Measurements from ENCODE around the gene SCN10A. TPM values are rescaled to one million over a fixed set of nuclear protein-coding genes. Genes with fewer than 3 reads are reported as not detected.

SCN10A gene
- polyA plus RNA-seq, 1 of the 3 experiments (the other 2 are of a cell fraction) = not detected

DNA sequence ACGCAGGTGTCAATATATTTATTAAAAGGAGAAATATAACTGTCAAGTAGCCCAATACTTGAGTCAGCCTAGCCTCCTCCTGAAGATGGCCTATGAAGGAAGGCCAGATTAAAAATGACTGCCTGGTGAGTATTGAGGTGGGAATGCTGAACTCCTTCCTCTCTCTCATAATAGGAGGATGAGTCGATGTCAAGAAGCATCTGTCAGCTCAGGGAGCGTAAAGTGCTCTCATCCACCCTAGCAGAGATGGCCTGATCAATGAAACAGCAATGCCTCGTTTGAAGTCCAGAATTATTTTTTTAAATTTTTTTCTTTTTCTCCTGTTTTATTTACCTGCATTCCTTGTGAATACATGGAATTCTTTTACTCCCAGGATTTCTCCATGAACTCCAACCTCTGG lies 58.3 kb downstream of the SCN10A start (continued):
- TF ChIP-seq, protein P1, sequence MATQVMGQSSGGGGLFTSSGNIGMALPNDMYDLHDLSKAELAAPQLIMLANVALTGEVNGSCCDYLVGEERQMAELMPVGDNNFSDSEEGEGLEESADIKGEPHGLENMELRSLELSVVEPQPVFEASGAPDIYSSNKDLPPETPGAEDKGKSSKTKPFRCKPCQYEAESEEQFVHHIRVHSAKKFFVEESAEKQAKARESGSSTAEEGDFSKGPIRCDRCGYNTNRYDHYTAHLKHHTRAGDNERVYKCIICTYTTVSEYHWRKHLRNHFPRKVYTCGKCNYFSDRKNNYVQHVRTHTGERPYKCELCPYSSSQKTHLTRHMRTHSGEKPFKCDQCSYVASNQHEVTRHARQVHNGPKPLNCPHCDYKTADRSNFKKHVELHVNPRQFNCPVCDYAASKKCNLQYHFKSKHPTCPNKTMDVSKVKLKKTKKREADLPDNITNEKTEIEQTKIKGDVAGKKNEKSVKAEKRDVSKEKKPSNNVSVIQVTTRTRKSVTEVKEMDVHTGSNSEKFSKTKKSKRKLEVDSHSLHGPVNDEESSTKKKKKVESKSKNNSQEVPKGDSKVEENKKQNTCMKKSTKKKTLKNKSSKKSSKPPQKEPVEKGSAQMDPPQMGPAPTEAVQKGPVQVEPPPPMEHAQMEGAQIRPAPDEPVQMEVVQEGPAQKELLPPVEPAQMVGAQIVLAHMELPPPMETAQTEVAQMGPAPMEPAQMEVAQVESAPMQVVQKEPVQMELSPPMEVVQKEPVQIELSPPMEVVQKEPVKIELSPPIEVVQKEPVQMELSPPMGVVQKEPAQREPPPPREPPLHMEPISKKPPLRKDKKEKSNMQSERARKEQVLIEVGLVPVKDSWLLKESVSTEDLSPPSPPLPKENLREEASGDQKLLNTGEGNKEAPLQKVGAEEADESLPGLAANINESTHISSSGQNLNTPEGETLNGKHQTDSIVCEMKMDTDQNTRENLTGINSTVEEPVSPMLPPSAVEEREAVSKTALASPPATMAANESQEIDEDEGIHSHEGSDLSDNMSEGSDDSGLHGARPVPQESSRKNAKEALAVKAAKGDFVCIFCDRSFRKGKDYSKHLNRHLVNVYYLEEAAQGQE (IDR thresholded peaks at IDR 0.05; ENCODE audit: low read depth, low read length) = no peak
- no peak for TF ChIP-seq RXRA (IDR thresholded peaks at IDR 0.05; ENCODE audit: borderline replicate concordance, low read depth)
- no peak for TF ChIP-seq RCOR1 (IDR thresholded peaks at IDR 0.05; ENCODE audit: low read length)

GRCh38 chr3:38756892-38757291 lies 59.1 kb downstream of the SCN10A start:
- ChIA-PET CTCF (interaction anchor here (1.4 to 1.6 kb wide), 2 partner anchors 18 to 243 kb away, joined by 5 read pairs; no protein-coding TSS in a partner anchor), POLR2A (no interaction called here)
- DNase-seq = no peak
- Histone ChIP-seq H3F3A (replicated peaks; ENCODE audit: insufficient read depth) (no peaks in the 10 kb centered on the region), H2AFZ (ENCODE audit: low read depth) (no peak overlapping the region), H4K20me1 (ENCODE audit: insufficient read depth) (no peaks in the 10 kb centered on the region), H3K79me2 (ENCODE audit: insufficient read depth) (no peaks in the 10 kb centered on the region), H3K9me3 (no peaks in the 10 kb centered on the region), H3K9ac (no peak overlapping the region), H3K36me3 (replicated peaks in 1 of 2; ENCODE audit: control insufficient read depth in 1 of 2, insufficient read depth in 2 of 2, low read length in 1 of 2) (no peaks in the 10 kb centered on the region), H3K27me3 (ENCODE audit: insufficient read depth) (no peaks in the 10 kb centered on the region), H3K27ac (ENCODE audit: low read depth in 2 of 2, low read length in 1 of 2) (no peak overlapping the region), H3K4me2 (no peak overlapping the region), H3K9me2 (no peaks in the 10 kb centered on the region), H3K4me1 (ENCODE audit: control insufficient read depth in 1 of 2, insufficient read depth in 2 of 2, low read depth in 1 of 2, low read length in 1 of 2) (no peaks in the 10 kb centered on the region), H3K4me3 (ENCODE audit: low read depth in 2 of 2, low read length in 1 of 2) (no peak overlapping the region)
- no peak for TF ChIP-seq PBX3 (IDR thresholded peaks at IDR 0.05)
- TF ChIP-seq FOXM1 (IDR thresholded peaks at IDR 0.05; ENCODE audit: low read depth) = no peak
- TF ChIP-seq MEF2A (IDR thresholded peaks at IDR 0.05; ENCODE audit: borderline replicate concordance, low read depth) = no peak
- no peak for TF ChIP-seq NFIC (IDR thresholded peaks at IDR 0.05; ENCODE audit: borderline replicate concordance)
- TF ChIP-seq ZBTB33 (IDR thresholded peaks at IDR 0.05; ENCODE audit: borderline replicate concordance, low read depth) = no peak
- TF ChIP-seq TEAD4 (IDR thresholded peaks at IDR 0.05; ENCODE audit: borderline replicate concordance, insufficient read depth) = no peak
- no peak for TF ChIP-seq SMC3 (IDR thresholded peaks at IDR 0.05; ENCODE audit: low read depth, low read length)
- TF ChIP-seq EP300 (IDR thresholded peaks at IDR 0.05; ENCODE audit: borderline replicate concordance in 1 of 2, low read depth in 1 of 2, low read length in 1 of 2) = no peak
- no peak for TF ChIP-seq GABPA (IDR thresholded peaks at IDR 0.05; ENCODE audit: low read depth)
- TF ChIP-seq ELF1 (IDR thresholded peaks at IDR 0.05) = no peak
- TF ChIP-seq USF1 (IDR thresholded peaks at IDR 0.05; ENCODE audit: borderline replicate concordance, low read depth) = no peak
- TF ChIP-seq GATA2 (CRISPR knock-in tag; IDR thresholded peaks at IDR 0.05) = no peak
- TF ChIP-seq POLR2AphosphoS5 (IDR thresholded peaks at IDR 0.05; ENCODE audit: low read depth, low read length) = no peak
- TF ChIP-seq NRF1 (IDR thresholded peaks at IDR 0.05; ENCODE audit: low read depth, low read length) = no peak
- no peak for TF ChIP-seq TAF1 (IDR thresholded peaks at IDR 0.05; ENCODE audit: borderline replicate concordance, low read depth, low read length)
- no peak for TF ChIP-seq MXI1 (IDR thresholded peaks at IDR 0.05; ENCODE audit: low read depth, low read length)
- WGBS (ENCODE audit: low lambda C conversion rate) = 28% methylated on average over 5 of the region's 5 CpGs

Data from SK-N-SH (cell line).